GM19372 (cell line): ENCODE data around the gene ACOT13.
"Not testable (repeated sequence)": the region's sequence is repeated elsewhere in the genome, so short reads cannot be mapped to it uniquely, and the experiment has no call there.

Source experiments
- ATAC-seq: cut with Tn5 transposase; IDR thresholded peaks from one replicate; pipeline ENCODE4 v1.9.1; 2021; ENCODE audit warnings: mild to moderate bottlenecking, low read depth, moderate library complexity; ENCODE audit not compliant: unreplicated experiment

ACOT13 gene

DNA sequence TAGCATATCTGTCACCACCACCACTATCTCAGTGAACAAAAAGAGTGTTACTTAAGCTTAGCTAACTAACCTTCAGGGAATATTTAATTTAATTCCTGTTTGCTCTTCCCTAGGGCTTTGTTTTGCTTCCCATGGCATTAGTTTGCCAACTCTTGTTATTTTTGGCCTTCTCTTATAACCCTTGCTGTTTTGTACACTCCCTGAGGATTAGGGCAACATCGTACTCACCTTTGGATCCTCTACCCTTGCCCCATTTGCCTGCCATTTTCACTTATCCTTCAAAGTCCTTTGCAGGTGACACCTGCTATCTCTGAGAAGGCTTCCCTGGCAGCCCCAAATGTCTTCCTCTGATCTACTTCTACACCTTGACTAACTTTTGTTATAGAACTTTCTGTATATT is 23.7 kb downstream of the ACOT13 start:
- ATAC-seq = no peak

GRCh38 chr6:24691550-24691949 is 24.7 kb downstream of the ACOT13 start:
- no peak for ATAC-seq

DNA sequence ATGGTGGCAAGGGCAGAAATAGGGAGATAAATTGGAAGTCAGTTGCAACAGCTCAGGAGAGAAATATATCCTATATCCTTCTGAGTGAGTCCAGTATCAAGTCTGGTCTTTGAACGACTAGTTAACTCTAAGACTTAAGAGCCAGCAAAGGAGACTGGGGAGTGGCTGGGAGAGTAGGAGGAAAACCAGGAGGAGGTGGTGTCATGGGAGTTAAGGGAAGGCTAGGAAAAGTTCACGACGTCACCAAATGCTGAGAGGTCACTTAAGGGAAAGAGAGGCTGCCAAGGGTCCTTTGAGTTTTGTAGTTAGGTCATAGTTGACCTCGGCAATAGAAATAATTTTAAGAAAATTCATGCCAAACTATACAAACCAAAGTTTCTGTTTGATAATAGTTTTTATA is 25.1 kb downstream of the ACOT13 start:
- no peak for ATAC-seq

- ATAC-seq = no peak
Observed at GRCh38 chr6:24692415-24692814, 25.5 kb downstream of the ACOT13 start.

GRCh38 chr6:24692848-24693592 is 26.1 kb downstream of the ACOT13 start:
- no peak for ATAC-seq

GRCh38 chr6:24694198-24694597 is 27.3 kb downstream of the ACOT13 start:
- no peak for ATAC-seq

DNA sequence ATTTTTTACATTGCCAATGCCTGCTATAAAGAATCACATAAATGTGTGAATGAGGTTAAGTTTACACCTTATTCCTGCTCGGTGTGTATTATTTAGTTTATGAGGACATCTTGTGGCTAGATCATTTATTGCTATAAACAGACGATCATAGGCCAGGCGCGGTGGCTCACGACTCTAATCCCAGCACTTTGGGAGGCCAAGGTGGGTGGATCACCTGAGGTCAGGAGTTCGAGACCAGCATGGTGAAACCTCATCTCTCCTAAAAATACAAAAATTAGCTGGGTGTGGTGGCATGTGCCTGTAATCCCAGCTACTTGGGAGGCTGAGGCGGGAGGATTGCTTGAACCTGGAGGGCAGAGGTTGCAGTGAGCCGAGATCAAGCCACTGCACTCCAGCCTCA is 28.8 kb downstream of the ACOT13 start:
- ATAC-seq = not testable (repeated sequence)

DNA sequence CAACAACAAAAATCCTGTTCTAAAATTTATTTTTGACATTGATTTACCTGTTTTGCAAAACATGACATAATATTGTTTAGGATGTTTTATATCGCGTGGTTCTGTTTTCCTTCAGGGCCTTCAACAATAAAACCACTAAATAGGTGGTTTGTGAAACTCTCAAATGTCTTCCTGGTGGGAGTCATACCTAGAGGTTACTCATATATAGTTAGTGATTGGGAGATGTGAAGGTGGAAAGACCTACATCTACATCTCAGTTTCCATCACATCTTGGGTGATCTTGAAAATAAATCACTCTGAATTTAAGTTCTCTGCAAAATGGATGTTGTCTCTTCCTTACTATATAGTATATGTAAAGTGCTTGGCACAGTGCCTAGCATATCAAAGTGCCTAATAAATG is 29.2 kb downstream of the ACOT13 start:
- no peak for ATAC-seq

- ATAC-seq = no peak
Observed at GRCh38 chr6:24699521-24700359, 32.9 kb downstream of the ACOT13 start.

DNA sequence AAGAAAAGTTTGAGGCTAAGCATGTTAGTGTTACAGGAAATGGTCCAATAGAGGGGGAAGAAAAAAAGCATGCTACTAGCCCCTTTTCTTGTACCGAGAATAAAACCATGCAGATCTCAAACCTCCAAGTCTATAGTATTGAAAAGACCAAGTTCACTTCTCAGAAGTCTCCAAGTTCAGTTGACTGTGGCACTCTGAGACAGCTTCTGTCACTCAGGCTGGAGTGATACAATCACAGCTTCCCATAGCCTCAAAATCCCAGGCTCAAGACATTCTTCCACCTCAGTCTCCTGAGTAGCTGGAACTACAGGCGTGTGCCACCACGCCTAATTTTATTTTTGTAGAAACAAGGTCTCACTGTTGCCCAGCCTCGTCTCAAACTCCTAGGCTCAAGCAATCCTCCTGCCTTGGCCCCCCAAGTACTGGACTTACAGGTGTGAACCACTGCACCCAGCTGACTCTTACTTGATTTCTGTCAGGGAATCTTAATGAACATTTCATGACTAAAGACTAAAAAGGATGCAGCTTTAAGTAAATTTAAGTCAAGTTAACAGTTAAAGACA is 35.9 kb downstream of the ACOT13 start:
- no peak for ATAC-seq

- ATAC-seq = no peak
Observed at GRCh38 chr6:24704468-24704867, 37.6 kb downstream of the ACOT13 start.

DNA sequence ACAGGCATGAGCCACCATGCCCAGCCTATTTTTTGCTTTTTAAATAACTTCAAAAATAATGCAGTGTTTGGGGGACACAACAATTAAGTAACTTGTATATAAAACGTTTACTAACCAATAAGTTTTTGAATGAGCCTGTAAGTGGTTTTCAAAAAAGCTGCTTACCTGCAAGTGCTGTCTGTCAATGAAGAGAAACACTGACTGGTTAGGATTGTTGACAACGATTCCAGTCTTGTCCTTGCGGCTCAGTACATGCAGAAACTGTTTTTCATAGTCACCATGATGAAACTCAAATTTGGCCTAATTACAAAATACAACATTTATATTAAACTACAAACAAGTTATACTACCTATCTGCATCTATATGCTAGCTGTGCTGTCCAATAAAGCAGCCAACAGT is 41.7 kb downstream of the ACOT13 start:
- ATAC-seq = no peak

GRCh38 chr6:24709014-24709711 is 42.3 kb downstream of the ACOT13 start:
- ATAC-seq = no peak

DNA sequence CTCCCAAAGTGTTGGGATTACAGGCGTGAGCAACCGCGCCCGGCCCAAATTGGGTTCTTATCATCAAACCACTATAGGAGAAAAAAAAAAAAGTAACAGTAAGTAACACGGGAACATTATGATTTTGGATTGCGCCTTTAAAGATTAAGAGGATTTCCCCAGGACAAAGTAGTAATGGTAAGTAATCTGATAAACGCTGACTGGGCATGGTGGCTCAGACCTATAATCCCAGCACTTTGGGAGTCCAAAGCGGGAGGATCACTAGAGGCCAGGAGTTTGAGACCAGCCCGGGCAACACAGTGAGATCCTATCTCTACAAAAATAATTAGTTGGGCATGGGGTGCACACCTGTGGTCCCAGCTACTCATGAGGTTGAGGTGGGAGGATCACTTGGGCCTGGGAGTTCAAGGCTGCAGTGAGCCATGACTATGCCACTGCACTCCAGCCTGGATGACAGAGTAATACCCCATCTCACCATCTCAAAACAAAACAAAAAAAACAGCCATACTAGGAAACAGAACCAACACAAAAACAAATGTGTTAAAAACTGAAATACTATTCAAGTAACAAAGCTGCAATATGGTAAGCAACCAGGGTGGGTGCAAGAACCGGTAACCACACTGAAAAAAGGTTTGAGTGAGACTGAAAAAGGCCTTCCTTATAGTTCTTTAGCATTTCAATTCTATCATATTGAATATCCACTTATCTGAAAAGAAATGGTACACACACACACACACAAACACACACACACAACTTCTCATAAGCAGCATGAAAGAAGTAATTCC is 43.8 kb downstream of the ACOT13 start:
- no peak for ATAC-seq

DNA sequence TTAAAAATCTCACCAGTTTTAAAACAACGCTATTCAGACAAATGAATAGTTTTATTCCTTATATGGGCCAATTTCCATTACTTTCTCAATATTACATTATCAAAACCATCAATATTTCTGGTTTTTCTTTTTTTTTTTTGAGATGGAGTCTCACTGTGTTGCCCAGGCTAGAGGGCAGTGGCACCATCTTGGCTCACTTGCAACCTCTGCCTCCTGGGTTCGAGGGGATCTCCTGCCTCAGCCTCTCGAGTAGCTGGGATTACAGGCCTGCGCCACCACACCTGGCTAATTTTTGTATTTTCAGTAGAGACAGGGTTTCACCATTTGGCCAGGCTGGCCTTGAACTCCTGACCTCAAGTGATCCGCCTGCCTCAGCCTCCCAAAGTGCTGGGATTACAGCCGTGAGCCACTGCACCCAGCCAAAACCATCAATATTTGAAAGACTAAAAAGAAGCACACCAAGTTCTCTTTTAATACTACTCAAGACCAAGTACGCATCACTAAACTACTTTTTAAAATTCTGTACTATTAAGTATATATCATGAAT is 49.8 kb downstream of the ACOT13 start:
- not testable (repeated sequence) for ATAC-seq

DNA sequence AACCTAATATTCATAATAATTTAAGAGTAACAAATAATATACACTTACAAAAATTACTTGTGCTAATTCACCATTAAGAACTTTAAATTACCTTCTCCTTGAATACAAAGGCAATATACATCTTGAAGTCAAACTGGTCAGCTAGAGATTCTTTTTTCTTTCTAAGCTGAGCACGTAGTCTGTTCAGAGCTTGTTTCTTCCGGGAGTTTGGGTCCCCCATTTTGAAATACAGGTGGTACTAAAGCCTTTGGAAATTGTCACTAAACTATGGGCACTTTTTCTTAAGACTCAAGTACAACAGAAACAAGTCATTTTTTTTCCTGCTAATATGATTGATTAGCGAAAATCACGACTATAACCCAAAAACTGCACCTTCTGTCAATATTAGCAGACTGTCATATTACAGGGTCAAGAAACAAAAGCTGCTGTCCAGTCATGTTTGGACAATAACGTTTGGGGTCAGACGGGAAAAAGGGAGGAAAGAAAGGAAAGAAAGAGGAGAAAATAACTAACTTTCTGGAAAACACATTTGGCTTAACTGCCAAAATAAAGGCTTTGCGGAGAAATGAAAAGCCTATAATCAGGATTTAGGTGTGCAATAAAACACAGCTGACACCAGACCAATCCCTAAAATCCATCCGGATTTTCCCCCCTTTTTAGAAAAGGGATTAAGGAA is 51.7 kb downstream of the ACOT13 start:
- ATAC-seq = no peak

- no peak for ATAC-seq
Observed at GRCh38 chr6:24719125-24719971, 52.5 kb downstream of the ACOT13 start, which contains the start of gene C6orf62. Gene C6orf62, minus strand, starts transcription at chr6:24719154. Its CDS starts 486 bp downstream, at chr6:24718668.

DNA sequence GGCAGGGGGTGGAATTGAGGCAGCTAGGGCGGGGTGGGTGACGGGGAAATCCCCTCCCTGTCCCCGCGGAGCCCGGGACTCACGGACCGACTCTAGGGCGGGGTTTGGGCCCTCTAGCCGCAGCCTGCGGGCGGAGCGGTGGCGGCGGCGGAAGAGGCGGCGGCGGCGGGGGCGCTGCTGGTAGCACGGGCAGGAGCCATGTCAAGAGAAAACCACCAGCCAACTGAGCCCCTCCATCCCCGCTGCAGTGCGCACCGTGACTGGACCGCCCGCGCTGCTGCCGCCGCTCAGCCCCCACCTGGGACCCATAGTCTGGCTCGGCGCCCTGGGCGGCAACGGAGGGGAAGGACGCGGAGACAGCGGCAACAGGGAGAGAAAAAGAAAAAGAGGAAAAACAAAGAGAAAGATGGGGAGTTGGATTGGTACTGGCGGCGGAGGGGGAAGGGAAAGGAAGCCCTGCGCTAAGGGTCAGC is 53.3 kb downstream of the ACOT13 start:
- no peak for ATAC-seq
